ENCODE measurements around the gene ANKRA2.

GRCh38 chr5:73605223-73606087 lies 40.0 kb upstream of the ANKRA2 start:
- TF ChIP-seq, protein P1, sequence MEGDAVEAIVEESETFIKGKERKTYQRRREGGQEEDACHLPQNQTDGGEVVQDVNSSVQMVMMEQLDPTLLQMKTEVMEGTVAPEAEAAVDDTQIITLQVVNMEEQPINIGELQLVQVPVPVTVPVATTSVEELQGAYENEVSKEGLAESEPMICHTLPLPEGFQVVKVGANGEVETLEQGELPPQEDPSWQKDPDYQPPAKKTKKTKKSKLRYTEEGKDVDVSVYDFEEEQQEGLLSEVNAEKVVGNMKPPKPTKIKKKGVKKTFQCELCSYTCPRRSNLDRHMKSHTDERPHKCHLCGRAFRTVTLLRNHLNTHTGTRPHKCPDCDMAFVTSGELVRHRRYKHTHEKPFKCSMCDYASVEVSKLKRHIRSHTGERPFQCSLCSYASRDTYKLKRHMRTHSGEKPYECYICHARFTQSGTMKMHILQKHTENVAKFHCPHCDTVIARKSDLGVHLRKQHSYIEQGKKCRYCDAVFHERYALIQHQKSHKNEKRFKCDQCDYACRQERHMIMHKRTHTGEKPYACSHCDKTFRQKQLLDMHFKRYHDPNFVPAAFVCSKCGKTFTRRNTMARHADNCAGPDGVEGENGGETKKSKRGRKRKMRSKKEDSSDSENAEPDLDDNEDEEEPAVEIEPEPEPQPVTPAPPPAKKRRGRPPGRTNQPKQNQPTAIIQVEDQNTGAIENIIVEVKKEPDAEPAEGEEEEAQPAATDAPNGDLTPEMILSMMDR (IDR thresholded peaks at IDR 0.05; ENCODE audit: low read length), result no peak
- no peak for TF ChIP-seq EZH2phosphoT487 (IDR thresholded peaks at IDR 0.05; ENCODE audit: low read length)
